Measurements from ENCODE around the gene ZNF195.
"Not testable (repeated sequence)": the region's sequence is repeated elsewhere in the genome, so short reads cannot be mapped to it uniquely, and the experiment has no call there.

DNA sequence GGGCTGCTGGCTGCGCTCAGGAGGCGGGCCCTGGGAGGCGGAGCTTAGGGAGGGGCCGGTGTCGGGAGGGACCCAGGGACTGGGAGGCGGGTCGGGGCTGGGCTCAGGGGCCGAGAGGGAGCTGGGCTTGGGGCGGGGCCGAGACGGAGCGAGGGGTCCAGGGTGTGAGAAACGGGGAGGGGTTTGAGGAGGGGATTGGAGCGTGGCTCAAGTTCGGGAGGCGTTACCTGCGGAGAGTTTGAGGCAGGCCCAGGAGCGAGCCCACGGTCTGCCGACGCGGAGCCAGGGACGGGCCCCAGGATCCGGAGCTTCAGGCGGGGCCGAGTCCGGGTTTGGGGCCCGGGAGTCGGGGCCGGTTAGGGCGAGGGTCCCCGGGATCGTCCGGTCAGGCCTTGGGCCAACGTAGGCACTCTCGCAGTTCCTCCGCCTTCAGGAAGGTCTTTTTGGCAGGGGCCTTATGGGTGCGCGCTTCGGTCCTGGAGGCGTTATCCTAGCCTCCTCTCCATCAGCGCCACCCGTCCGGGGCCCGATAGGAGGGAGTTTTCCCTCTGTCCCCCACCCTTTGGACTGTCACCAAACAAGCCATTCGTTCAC is 44.3 kb upstream of the ZNF195 start:
- TF ChIP-seq ARNT (IDR thresholded peaks at IDR 0.05); SP1 (IDR thresholded peaks at IDR 0.05); SUZ12 (IDR thresholded peaks at IDR 0.05); LEF1 (IDR thresholded peaks at IDR 0.05; ENCODE audit: borderline replicate concordance); CTBP1 (IDR thresholded peaks at IDR 0.05; ENCODE audit: borderline replicate concordance); FOXA1 (IDR thresholded peaks at IDR 0.05); ELF4 (IDR thresholded peaks at IDR 0.05): not testable (repeated sequence)
